Dendritic cell treated with granulocyte-macrophage colony-stimulating factor and Interleukin-4, amounts not matched to agents 40 ng/mL and 50 ng/mL, for 4 days (primary cell): Measurements from ENCODE around the gene RTN4R.

Experiments used
- H3K27ac Mint-ChIP-seq: one replicate; pipeline ENCODE4 v1.8.0; 2022; ENCODE audit warnings: mild to moderate bottlenecking, mixed read lengths
- H3K27me3 Mint-ChIP-seq: one replicate; pipeline ENCODE4 v1.8.0; 2022; ENCODE audit warnings: mild to moderate bottlenecking, mixed read lengths
- H3K36me3 Mint-ChIP-seq: one replicate; pipeline ENCODE4 v1.8.0; 2022; ENCODE audit warnings: low read depth, mixed read lengths
- H3K4me1 Mint-ChIP-seq: one replicate; pipeline ENCODE4 v1.8.0; 2022; ENCODE audit warnings: low read depth, mixed read lengths
- H3K4me3 Mint-ChIP-seq: one replicate; pipeline ENCODE4 v1.8.0; 2022; ENCODE audit warnings: mild to moderate bottlenecking, moderate library complexity, mixed read lengths
- H3K9me3 Mint-ChIP-seq: one replicate; pipeline ENCODE4 v1.8.0; 2022; ENCODE audit warnings: mixed read lengths
- intact Hi-C: fragments of 100-400 bp; cut with micrococcal nuclease; formaldehyde crosslinking; loops from one replicate; pipeline ENCODE4 v1.15.0; 2022

RTN4R gene

DNA sequence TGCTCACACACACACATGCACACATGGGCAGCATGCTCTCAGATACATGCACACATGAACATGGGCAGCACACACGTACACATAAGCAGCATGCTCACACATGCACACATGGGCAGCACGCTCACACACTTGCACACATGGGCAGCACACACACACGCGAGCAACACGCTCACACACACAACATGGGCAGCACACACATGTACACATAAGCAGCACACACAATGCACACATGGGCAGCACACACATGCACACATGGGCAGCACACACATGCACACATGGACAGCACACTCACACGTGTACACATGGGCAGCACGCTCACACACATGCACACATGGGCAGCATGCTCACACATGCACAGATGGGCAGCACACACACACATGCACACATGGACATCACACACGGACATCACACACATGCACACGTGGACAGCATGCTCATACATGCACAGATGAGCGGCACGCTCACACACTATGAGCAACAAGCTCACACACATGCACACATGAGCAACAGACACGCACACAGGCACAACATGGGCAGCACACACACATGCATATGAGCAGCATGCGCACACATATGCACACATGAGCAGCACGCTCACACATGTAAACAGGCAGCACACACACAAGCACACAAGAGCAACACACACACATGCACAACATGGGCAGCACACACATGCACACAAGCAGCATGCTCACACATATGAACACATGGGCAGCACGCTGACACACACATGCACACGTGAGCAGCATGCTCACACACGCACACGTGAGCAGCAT is 43.0 kb downstream of the RTN4R start:
- no peak overlapping the region for H3K4me3 Mint-ChIP-seq

DNA sequence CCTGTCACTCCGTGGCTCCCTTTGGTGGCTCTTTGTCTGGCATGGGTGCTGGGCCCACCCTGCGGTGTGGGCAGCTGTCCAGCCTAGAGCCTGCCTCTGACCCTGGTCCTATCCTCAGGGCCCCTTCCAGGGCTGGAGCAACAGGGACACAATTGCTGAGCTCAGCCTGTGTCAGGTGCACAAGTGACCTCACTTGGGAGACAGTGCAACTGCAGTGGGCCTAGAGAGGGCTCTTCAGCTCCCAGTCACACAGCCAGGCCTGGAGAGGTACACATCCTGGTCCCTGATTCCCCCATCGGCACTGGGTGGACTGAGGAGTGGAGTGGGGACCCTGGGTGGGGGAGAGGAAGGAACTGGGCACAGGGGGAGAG is 43.9 kb downstream of the RTN4R start:
- Mint-ChIP-seq H3K27me3 (no peaks in the 10 kb centered on the region), H3K27ac (no peak overlapping the region), H3K4me3 (no peak overlapping the region), H3K9me3 (peaks cover 10% of the 10 kb centered on the region), H3K4me1 (no peaks in the 10 kb centered on the region), H3K36me3 (no peaks in the 10 kb centered on the region)
- intact Hi-C loops: no loop called here

More for the DNA sequence above, 43.0 kb downstream of the RTN4R start:
- H3K27ac Mint-ChIP-seq: no peak overlapping the region
- no peaks in the 10 kb centered on the region for H3K4me1 Mint-ChIP-seq
- no peaks in the 10 kb centered on the region for H3K36me3 Mint-ChIP-seq
- H3K27me3 Mint-ChIP-seq: no peaks in the 10 kb centered on the region
- H3K9me3 Mint-ChIP-seq: peaks cover 10% of the 10 kb centered on the region
- intact Hi-C loops: no loop called here

GRCh38 chr22:20223421-20224255 is 44.5 kb downstream of the RTN4R start:
- intact Hi-C loops: no loop called here
- Mint-ChIP-seq H3K4me1 (no peaks in the 10 kb centered on the region), H3K4me3 (no peak overlapping the region), H3K36me3 (no peaks in the 10 kb centered on the region), H3K27me3 (no peaks in the 10 kb centered on the region), H3K9me3 (peaks cover 10% of the 10 kb centered on the region), H3K27ac (no peak overlapping the region)

DNA sequence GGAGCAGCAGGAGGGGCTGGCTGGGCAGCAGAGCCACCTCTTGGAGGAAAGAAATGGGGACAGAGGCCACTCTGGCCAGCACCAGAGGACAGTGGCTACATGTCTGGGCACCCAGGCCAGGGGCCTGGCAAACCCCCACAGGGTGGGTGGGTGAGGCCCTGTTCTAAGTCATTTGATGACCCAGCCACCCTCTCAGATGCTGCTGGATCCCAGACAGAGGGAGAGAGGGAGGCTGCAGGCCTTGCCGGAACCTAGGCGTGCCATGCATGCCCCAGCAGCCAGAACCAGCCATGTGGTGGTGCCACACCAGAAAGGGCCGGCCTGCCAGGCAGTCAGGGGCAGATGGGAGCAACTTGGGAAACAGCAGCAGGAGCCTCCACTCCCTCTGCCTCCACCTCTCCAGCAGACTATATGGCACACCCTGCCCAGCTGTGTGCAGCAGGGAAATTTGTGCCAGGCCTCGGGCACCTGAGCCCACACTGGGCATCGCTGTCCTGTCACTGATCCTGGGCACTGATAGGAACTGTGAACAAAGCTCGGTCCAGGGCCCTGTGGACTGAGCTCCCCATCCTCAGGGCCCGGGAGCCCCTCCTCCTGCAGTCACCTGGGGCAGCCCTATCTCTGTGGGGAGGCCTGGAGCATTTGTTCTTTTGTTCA is 45.2 kb downstream of the RTN4R start:
- Mint-ChIP-seq H3K4me1 (no peaks in the 10 kb centered on the region), H3K36me3 (no peaks in the 10 kb centered on the region), H3K27ac (no peak overlapping the region), H3K4me3 (no peak overlapping the region), H3K9me3 (peaks cover 10% of the 10 kb centered on the region), H3K27me3 (no peaks in the 10 kb centered on the region)
- intact Hi-C loops: no loop called here

DNA sequence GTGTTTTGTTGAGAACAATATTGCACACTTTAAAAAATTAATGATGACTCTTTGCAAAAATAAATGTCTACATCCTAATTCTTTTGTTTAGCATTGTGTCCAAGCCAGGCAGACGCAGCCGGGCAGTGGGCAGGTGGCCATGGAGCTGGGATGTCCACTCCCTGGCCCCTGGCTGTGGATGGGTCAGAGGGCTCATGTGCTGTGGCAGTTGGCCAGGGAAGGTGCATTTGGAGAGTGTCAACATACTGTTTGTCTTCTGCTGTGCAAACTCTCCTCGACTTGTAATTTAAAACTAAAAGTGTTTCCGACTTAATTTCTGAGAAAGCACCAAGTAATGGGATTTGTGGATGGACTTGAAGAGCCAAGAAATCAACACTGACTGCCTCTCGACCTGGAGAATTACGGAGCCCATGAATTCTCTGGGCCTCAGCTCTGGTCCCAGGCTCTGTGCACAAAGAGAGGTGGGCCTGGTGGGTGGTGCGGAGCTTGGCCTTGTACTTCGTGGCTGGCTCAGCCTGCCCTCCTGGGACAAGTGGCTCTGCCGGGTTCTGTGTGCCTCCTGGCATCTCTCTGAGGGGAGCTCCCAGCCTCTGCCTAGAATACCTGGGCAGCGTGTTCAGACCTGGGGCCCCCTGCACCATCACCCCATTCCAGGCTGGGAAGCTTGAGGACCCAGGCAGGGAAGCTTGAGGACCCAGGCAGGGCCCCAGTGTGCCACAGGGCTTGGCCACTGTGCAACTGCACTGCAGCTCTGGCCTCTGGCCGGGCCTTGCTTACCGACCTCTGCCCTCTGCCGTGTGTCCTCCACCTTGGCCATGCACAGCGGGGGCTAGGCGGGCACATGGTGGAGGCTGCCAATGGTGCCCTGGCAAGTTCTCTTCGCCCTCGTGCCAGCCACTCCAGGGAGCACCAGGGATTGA is 46.4 kb downstream of the RTN4R start:
- H3K36me3 Mint-ChIP-seq: no peaks in the 10 kb centered on the region
- H3K27ac Mint-ChIP-seq: no peak overlapping the region
- no peak overlapping the region for H3K4me3 Mint-ChIP-seq
- no peaks in the 10 kb centered on the region for H3K4me1 Mint-ChIP-seq
- peaks cover 10% of the 10 kb centered on the region for H3K9me3 Mint-ChIP-seq
- H3K27me3 Mint-ChIP-seq: no peaks in the 10 kb centered on the region
- intact Hi-C loops: no loop called here

DNA sequence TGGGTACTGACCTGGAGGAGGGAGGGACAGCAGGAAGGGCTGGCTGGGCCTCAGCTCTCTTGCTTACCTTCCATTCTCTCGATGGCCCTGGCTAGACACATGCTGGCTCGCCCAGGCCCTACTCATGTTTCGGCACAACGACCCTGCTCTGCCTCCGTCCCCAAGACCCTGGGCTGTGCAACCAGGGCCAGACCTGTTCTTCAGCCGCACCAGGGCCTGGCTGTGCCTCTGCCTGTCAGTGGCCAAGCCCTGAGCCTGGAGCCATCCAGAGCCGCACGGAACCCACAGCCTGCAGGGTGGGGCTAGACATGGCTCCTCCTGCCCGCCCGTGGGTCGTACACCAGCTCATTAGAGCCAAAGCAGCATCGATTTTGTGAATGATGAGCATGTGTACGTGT is 47.5 kb downstream of the RTN4R start:
- intact Hi-C loops: no loop called here
- no peak overlapping the region for H3K4me3 Mint-ChIP-seq
- H3K36me3 Mint-ChIP-seq: no peaks in the 10 kb centered on the region
- H3K9me3 Mint-ChIP-seq: peaks cover 10% of the 10 kb centered on the region
- H3K4me1 Mint-ChIP-seq: no peaks in the 10 kb centered on the region
- H3K27me3 Mint-ChIP-seq: no peaks in the 10 kb centered on the region
- H3K27ac Mint-ChIP-seq: no peak overlapping the region

DNA sequence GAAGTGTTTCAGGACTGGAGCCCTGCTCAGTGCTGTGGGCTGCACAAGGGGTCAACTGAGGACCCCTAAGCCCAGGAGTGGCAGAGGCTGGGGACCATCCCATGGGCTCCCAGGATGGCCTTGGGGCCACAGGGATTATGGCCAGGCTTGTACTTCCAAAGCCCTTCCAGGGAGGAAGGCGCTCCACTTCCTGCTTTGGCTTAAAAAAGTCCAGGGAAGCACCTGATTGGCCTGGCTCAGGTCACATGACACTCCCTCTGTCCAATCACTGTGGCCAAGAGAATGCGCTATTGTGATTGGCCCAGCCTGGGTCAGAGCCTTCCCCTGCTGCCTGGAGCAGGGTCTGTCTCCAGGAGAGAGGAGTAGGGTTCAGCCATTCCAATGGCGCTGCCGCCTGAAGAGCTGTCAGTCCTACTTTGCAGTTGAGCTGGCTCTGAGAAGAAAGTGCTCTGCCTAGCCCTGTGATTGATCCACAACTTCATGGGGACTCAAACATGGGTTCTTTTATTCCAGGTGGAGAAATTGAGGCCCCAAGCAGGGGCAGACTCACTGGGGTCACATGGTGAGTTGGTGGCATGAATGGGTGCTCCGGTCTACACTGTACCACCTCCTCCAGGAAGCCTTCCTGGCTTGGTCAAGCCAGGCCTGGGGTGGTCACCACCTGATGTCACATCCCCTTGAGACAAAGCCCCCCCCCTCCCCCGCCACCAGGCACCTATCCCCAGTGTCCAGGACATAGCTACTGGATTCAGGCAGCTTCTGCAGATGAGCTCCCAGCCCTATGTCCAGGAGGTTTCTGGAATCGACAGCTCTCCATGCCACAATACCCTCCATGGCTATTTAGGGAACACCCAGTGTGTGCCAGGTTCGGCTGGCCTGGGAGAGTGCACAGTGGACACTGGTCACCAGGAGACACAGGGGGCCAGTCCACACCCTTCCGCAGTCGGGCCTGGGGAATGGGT is 48.2 kb downstream of the RTN4R start:
- Mint-ChIP-seq H3K27ac (no peak overlapping the region), H3K9me3 (peaks cover 4% of the 10 kb centered on the region), H3K4me1 (no peaks in the 10 kb centered on the region), H3K36me3 (no peaks in the 10 kb centered on the region), H3K4me3 (no peak overlapping the region), H3K27me3 (no peaks in the 10 kb centered on the region)
- intact Hi-C loops: no loop called here

- H3K27me3 Mint-ChIP-seq: no peaks in the 10 kb centered on the region
- no peaks in the 10 kb centered on the region for H3K36me3 Mint-ChIP-seq
- intact Hi-C loops: no loop called here
- no peak overlapping the region for H3K27ac Mint-ChIP-seq
- no peak overlapping the region for H3K4me3 Mint-ChIP-seq
- no peaks in the 10 kb centered on the region for H3K9me3 Mint-ChIP-seq
- H3K4me1 Mint-ChIP-seq: no peaks in the 10 kb centered on the region
Measured at GRCh38 chr22:20218987-20219386, 49.1 kb downstream of the RTN4R start.

- intact Hi-C loops: no loop called here
- H3K4me3 Mint-ChIP-seq: no peak overlapping the region
- H3K36me3 Mint-ChIP-seq: no peaks in the 10 kb centered on the region
- no peaks in the 10 kb centered on the region for H3K9me3 Mint-ChIP-seq
- no peak overlapping the region for H3K27ac Mint-ChIP-seq
- no peaks in the 10 kb centered on the region for H3K4me1 Mint-ChIP-seq
- no peaks in the 10 kb centered on the region for H3K27me3 Mint-ChIP-seq
Measured at GRCh38 chr22:20218326-20218872, 49.7 kb downstream of the RTN4R start.

DNA sequence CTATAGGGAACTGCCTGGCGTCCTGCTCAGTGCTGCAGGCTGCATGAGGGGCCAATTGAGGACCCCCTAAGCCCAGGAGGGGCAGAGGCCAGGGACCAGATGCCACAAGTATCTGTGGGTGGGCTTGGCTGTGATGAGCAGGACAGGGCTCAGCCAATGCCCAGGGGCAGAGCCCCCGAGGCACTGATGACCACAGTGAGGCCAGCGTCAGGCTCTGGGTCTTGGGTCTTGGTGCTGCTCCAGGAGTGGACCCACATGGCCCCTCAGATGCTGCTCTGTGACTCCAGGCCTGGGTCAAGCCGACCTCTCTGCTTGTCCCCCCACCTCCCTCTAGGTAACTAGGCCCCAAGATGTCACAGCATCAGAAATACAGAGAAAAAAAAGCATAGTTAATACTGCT is 50.6 kb downstream of the RTN4R start:
- Mint-ChIP-seq H3K36me3 (no peaks in the 10 kb centered on the region), H3K9me3 (no peaks in the 10 kb centered on the region), H3K4me1 (no peaks in the 10 kb centered on the region), H3K4me3 (no peak overlapping the region), H3K27ac (no peak overlapping the region), H3K27me3 (no peaks in the 10 kb centered on the region)
- intact Hi-C loops: no loop called here

GRCh38 chr22:20216863-20217499 is 51.1 kb downstream of the RTN4R start:
- H3K9me3 Mint-ChIP-seq: no peaks in the 10 kb centered on the region
- intact Hi-C loops: no loop called here
- no peaks in the 10 kb centered on the region for H3K4me1 Mint-ChIP-seq
- no peak overlapping the region for H3K27ac Mint-ChIP-seq
- no peak overlapping the region for H3K4me3 Mint-ChIP-seq
- H3K36me3 Mint-ChIP-seq: no peaks in the 10 kb centered on the region
- H3K27me3 Mint-ChIP-seq: no peaks in the 10 kb centered on the region

GRCh38 chr22:20215742-20216141 is 52.4 kb downstream of the RTN4R start:
- Mint-ChIP-seq H3K27me3 (peaks cover 1% of the 10 kb centered on the region), H3K4me1 (no peaks in the 10 kb centered on the region), H3K4me3 (no peak overlapping the region), H3K36me3 (no peaks in the 10 kb centered on the region), H3K9me3 (no peaks in the 10 kb centered on the region), H3K27ac (no peak overlapping the region)
- intact Hi-C loops: no loop called here
